Skin epidermis (tissue), 12 donors: ENCODE measurements around the gene GGA2.

Experiments used
- H3K27ac ChIP-seq, 21 experiments: fragments of 200-600 bp; sonication (generic) in 11 of 21; one replicate each; pipeline ENCODE4 v1.5.0; 2020; ENCODE audit warnings: mild to moderate bottlenecking in 3 of 21, inconsistent platforms in 2 of 21, moderate library complexity in 2 of 21
- H3K4me3 ChIP-seq, 7 experiments: fragments of 200-600 bp; sonication (generic) in 2 of 7; one replicate each; pipeline ENCODE4 v1.5.0; 2020; ENCODE audit warnings: inconsistent platforms in 2 of 7, mild to moderate bottlenecking in 2 of 7, moderate library complexity in 1 of 7

GGA2 gene

GRCh38 chr16:23433261-23433920 lies 76.9 kb downstream of the GGA2 start:
- Histone ChIP-seq H3K4me3 (no peak overlapping the region), H3K27ac (peak overlapping the region in 1 of 21 experiments; percentile 40)

- Histone ChIP-seq H3K4me3 (no peak overlapping the region), H3K27ac (peak overlapping the region in 1 of 21 experiments; percentile 40)
These were observed 77.8 kb downstream of the GGA2 start for GRCh38 chr16:23432176-23433128.

GRCh38 chr16:23428351-23428750 lies 81.9 kb downstream of the GGA2 start:
- H3K4me3 ChIP-seq = no peak overlapping the region
- H3K27ac ChIP-seq = no peak overlapping the region

GRCh38 chr16:23424292-23424958 lies 85.9 kb downstream of the GGA2 start:
- Histone ChIP-seq H3K27ac (peak overlapping the region in 20 of 21 experiments; percentile 60 to 96 (median 86)), H3K4me3 (no peak overlapping the region)

- Histone ChIP-seq H3K4me3 (no peak overlapping the region), H3K27ac (peak overlapping the region in 20 of 21 experiments; percentile 60 to 96 (median 86))
These were observed 86.7 kb downstream of the GGA2 start for GRCh38 chr16:23423496-23424049.

GRCh38 chr16:23420011-23420410 lies 90.3 kb downstream of the GGA2 start:
- Histone ChIP-seq H3K4me3 (no peak overlapping the region), H3K27ac (no peak overlapping the region)

- no peak overlapping the region for H3K4me3 ChIP-seq
- no peak overlapping the region for H3K27ac ChIP-seq
These were observed 93.5 kb downstream of the GGA2 start for GRCh38 chr16:23416816-23417215.

GRCh38 chr16:23414731-23415130 lies 95.6 kb downstream of the GGA2 start:
- H3K27ac ChIP-seq = no peak overlapping the region
- no peak overlapping the region for H3K4me3 ChIP-seq
